HK-2 (cell line): ENCODE data around the gene TRAPPC14.
"Not testable (repeated sequence)": the region's sequence is repeated elsewhere in the genome, so short reads cannot be mapped to it uniquely, and the experiment has no call there.

Experiments used
- DNase-seq: peaks from one replicate; pipeline ENCODE4 v3.0.0-alpha.2; 2018; ENCODE audit not compliant: unreplicated experiment

The TRAPPC14 gene

GRCh38 chr7:100158229-100159098, at the start of gene TRAPPC14:
Gene TRAPPC14, minus strand, starts transcription at chr7:100158723. Its CDS starts 224 bp downstream, at chr7:100158499.
- peak; percentile 91 for DNase-seq

GRCh38 chr7:100204454-100204853, 45.9 kb upstream of the TRAPPC14 start:
- no peak for DNase-seq

GRCh38 chr7:100200693-100201092, 42.2 kb upstream of the TRAPPC14 start:
- no peak for DNase-seq

GRCh38 chr7:100198266-100198665, 39.7 kb upstream of the TRAPPC14 start:
- DNase-seq: no peak

- DNase-seq: not testable (repeated sequence)
Observed at GRCh38 chr7:100195901-100196322, 37.4 kb upstream of the TRAPPC14 start.

- DNase-seq: no peak
Observed at GRCh38 chr7:100195222-100195621, 36.7 kb upstream of the TRAPPC14 start.

- DNase-seq: no peak
Observed at GRCh38 chr7:100192969-100193368, 34.4 kb upstream of the TRAPPC14 start.

- not testable (repeated sequence) for DNase-seq
Observed at GRCh38 chr7:100192281-100192862, 33.8 kb upstream of the TRAPPC14 start.

- no peak for DNase-seq
Observed at GRCh38 chr7:100191775-100192174, 33.3 kb upstream of the TRAPPC14 start.

- no peak for DNase-seq
Observed at GRCh38 chr7:100190048-100190711, 31.7 kb upstream of the TRAPPC14 start.

- no peak for DNase-seq
Observed at GRCh38 chr7:100189061-100189460, 30.5 kb upstream of the TRAPPC14 start.

- DNase-seq: no peak
Observed at GRCh38 chr7:100185726-100186125, 27.2 kb upstream of the TRAPPC14 start.

GRCh38 chr7:100183090-100183489, 24.6 kb upstream of the TRAPPC14 start:
- not testable (repeated sequence) for DNase-seq

- DNase-seq: not testable (repeated sequence)
Observed at GRCh38 chr7:100182616-100183015, 24.1 kb upstream of the TRAPPC14 start.

- not testable (repeated sequence) for DNase-seq
Observed at GRCh38 chr7:100180084-100180483, 21.6 kb upstream of the TRAPPC14 start.

- DNase-seq: peak; percentile 100
Observed at GRCh38 chr7:100177045-100178001, 18.8 kb upstream of the TRAPPC14 start, which contains the start of the genes GPC2 and STAG3. Gene GPC2, minus strand, starts transcription at chr7:100177381. Its CDS starts 182 bp downstream, at chr7:100177199. Gene STAG3, plus strand, starts transcription at chr7:100177918. Its CDS starts 2,639 bp downstream, at chr7:100180557.

- DNase-seq: no peak
Observed at GRCh38 chr7:100176096-100177044, 17.8 kb upstream of the TRAPPC14 start.

GRCh38 chr7:100175296-100175935, 16.9 kb upstream of the TRAPPC14 start:
- DNase-seq: no peak

- DNase-seq: no peak
Observed at GRCh38 chr7:100174582-100174981, 16.1 kb upstream of the TRAPPC14 start.
